OCI-LY7 (cell line): ENCODE data around the gene BCLAF1. TPM values are rescaled to one million over a fixed set of nuclear protein-coding genes. Genes with fewer than 3 reads are reported as not detected.

Experiments
- BruUV-seq: library from RNA; stranded (reverse); fragments of 400-500 nt; replicated peaks from 2 replicates; lab custom pipeline; 2021; lab: Mats Ljungman, UMichigan
- CTCF ChIA-PET: fragments of 300-600 bp; sonication (Branson Sonifier 250); formaldehyde crosslinking; loops from one replicate; lab custom pipeline; 2022; ENCODE audit warnings: antibody characterized with exemption; ENCODE audit not compliant: unreplicated experiment; lab: Charles Lee
- POLR2A ChIA-PET: fragments of 300-600 bp; sonication (Branson Sonifier 250); formaldehyde crosslinking; loops from one replicate; lab custom pipeline; 2022; ENCODE audit warnings: antibody characterized with exemption; lab: Charles Lee
- DNase-seq: peaks from one replicate; pipeline ENCODE4 v3.0.0-alpha.2; 2015; ENCODE audit warnings: low spot score
- H2AFZ ChIP-seq: fragments of 200-600 bp; sonication (generic), shearing (Covaris generic); 2 replicates; pipeline ENCODE4 v1.6.1; 2014; ENCODE audit warnings: mild to moderate bottlenecking, antibody characterized with exemption, low read length, moderate library complexity
- H3K27ac ChIP-seq: fragments of 200-600 bp; sonication (generic); 2 replicates; pipeline ENCODE4 v1.5.1; 2014; ENCODE audit warnings: mixed run types, low read depth, mild to moderate bottlenecking, moderate library complexity, low read length, inconsistent platforms; ENCODE audit not compliant: poor library complexity, severe bottlenecking
- H3K36me3 ChIP-seq: fragments of 200-600 bp; sonication (generic); 2 replicates; pipeline ENCODE4 v1.6.1; 2014; ENCODE audit warnings: mild to moderate bottlenecking, antibody characterized with exemption, low read length, moderate library complexity, mixed read lengths; ENCODE audit not compliant: insufficient read depth
- H3K4me1 ChIP-seq: fragments of 200-600 bp; sonication (generic); 2 replicates; pipeline ENCODE4 v1.5.1; 2014; ENCODE audit warnings: mild to moderate bottlenecking, low read length; ENCODE audit not compliant: insufficient read depth, poor library complexity, severe bottlenecking
- H3K4me2 ChIP-seq: fragments of 200-600 bp; sonication (generic); 2 replicates; pipeline ENCODE4 v1.6.1; 2014; ENCODE audit warnings: mild to moderate bottlenecking, low read length
- H3K4me3 ChIP-seq: fragments of 200-600 bp; sonication (generic); 2 replicates; pipeline ENCODE4 v1.5.1; 2014; ENCODE audit warnings: mild to moderate bottlenecking, low read depth, low read length; ENCODE audit not compliant: poor library complexity, severe bottlenecking
- H3K79me2 ChIP-seq: fragments of 200-600 bp; sonication (generic); 2 replicates; pipeline ENCODE4 v1.6.1; 2016; ENCODE audit warnings: low read depth, mild to moderate bottlenecking, low read length, moderate library complexity, mixed read lengths; ENCODE audit not compliant: insufficient read depth
- H3K9me2 ChIP-seq: fragments of 200-600 bp; sonication (generic); 2 replicates; pipeline ENCODE4 v1.6.1; 2016; ENCODE audit warnings: mild to moderate bottlenecking, low read length, mixed read lengths; ENCODE audit not compliant: insufficient read depth
- H3K9me3 ChIP-seq: fragments of 200-600 bp; sonication (generic); 2 replicates; pipeline ENCODE4 v1.6.1; 2014; ENCODE audit warnings: mild to moderate bottlenecking, mixed run types, low read length, mixed read lengths
- H4K20me1 ChIP-seq: fragments of 200-600 bp; sonication (generic); 2 replicates; pipeline ENCODE4 v1.6.1; 2014; ENCODE audit warnings: mild to moderate bottlenecking, antibody characterized with exemption, low read length, moderate library complexity, mixed read lengths; ENCODE audit not compliant: insufficient read depth
- EZH2phosphoT487 ChIP-seq: fragments of 200-600 bp; sonication (generic); IDR thresholded peaks from 2 replicates; pipeline ENCODE4 v1.6.1; 2018; ENCODE audit warnings: low read depth, borderline replicate concordance, mild to moderate bottlenecking, mixed run types, antibody characterized with exemption, low read length, moderate library complexity, mixed read lengths
- intact Hi-C: fragments of 100-400 bp; cut with micrococcal nuclease; formaldehyde crosslinking; loops from one replicate; pipeline ENCODE4 v1.10.0; 2022; ENCODE audit not compliant: unreplicated experiment
- total RNA-seq, 2 experiments: library from RNA; depleted of rRNA in 1 of 2; stranded (reverse); fragments of >200 nt in 1 of 2; shearing (Covaris generic) in 1 of 2; gene quantifications; 2 replicates each; pipeline ENCODE4 v1.2.3, GENCODE V29; 2014 to 2022
- TF ChIP-seq, protein P1 (sequence below): fragments of 200-600 bp; sonication (generic); conservative IDR thresholded peaks from 2 replicates; pipeline ENCODE4 v1.5.1; 2014; ENCODE audit warnings: mild to moderate bottlenecking, antibody characterized with exemption, low read length, moderate library complexity, mixed read lengths

Gene BCLAF1
- total RNA-seq, 2 experiments from 2014 or later = 130 to 186 TPM

DNA sequence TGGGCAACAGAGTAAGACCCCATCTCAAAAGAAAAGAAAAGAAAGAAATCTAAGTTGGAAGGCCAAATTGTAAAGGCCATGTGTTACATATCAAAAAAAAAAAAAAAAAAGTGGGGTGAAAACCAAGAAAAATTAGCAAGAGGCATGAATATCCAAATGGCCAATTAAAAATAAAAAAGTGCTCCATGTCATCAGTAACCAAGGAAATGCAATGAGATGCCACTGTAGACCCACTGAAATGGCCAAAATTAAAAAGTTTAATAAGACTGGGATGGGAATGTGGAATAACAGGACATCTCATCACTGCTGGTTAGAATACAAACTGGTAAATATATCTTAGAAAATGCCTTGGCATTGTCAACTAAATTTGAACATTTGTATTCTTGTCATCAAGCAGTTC is 30.1 kb upstream of the BCLAF1 start:
- ChIA-PET POLR2A (interaction anchor here (0.7 kb wide), 1 partner anchor 736 kb away, joined by 3 read pairs; no protein-coding TSS in a partner anchor), CTCF (no interaction called here)
- DNase-seq = no peak
- H3K9me2 ChIP-seq = no peaks in the 10 kb centered on the region
- no TSS peak for BruUV-seq
- no peak overlapping the region for H3K27ac ChIP-seq
- intact Hi-C loops = loop anchor here (5.0 to 10.0 kb wide), 2 partner anchors 92 to 785 kb away; no protein-coding TSS in a partner anchor
- H3K4me3 ChIP-seq = no peak overlapping the region
- no peaks in the 10 kb centered on the region for H3K9me3 ChIP-seq
- no peak overlapping the region for H3K4me2 ChIP-seq
- no peaks in the 10 kb centered on the region for H3K36me3 ChIP-seq
- no peak for TF ChIP-seq EZH2phosphoT487
- TF ChIP-seq, protein P1, sequence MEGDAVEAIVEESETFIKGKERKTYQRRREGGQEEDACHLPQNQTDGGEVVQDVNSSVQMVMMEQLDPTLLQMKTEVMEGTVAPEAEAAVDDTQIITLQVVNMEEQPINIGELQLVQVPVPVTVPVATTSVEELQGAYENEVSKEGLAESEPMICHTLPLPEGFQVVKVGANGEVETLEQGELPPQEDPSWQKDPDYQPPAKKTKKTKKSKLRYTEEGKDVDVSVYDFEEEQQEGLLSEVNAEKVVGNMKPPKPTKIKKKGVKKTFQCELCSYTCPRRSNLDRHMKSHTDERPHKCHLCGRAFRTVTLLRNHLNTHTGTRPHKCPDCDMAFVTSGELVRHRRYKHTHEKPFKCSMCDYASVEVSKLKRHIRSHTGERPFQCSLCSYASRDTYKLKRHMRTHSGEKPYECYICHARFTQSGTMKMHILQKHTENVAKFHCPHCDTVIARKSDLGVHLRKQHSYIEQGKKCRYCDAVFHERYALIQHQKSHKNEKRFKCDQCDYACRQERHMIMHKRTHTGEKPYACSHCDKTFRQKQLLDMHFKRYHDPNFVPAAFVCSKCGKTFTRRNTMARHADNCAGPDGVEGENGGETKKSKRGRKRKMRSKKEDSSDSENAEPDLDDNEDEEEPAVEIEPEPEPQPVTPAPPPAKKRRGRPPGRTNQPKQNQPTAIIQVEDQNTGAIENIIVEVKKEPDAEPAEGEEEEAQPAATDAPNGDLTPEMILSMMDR = no peak
- no peaks in the 10 kb centered on the region for H3K4me1 ChIP-seq
- H4K20me1 ChIP-seq = no peaks in the 10 kb centered on the region
- no peaks in the 10 kb centered on the region for H3K79me2 ChIP-seq
- H2AFZ ChIP-seq = no peak overlapping the region

DNA sequence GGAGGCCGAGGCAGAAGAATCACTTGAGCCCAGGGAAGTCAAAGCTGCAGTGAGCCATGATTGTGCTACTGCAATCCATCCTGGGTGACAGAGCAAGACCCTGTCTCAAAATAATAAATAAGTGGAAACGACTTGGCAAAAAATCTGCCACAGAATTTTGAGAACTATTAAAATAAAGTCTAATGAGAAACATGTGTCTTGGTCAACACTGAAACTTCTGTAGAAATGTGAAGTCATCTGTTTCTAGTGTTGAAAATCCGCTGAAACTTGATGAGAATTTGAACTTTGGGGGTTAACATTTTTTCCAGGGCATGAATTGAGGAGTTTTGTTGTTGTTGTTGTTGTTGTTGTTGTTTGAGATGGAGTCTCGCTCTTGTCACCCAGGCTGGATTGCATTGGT is 29.0 kb upstream of the BCLAF1 start:
- Histone ChIP-seq H3K9me2 (no peaks in the 10 kb centered on the region), H3K4me2 (no peak overlapping the region), H3K4me1 (no peaks in the 10 kb centered on the region), H3K4me3 (no peak overlapping the region), H3K36me3 (no peaks in the 10 kb centered on the region), H3K79me2 (no peaks in the 10 kb centered on the region), H3K27ac (no peak overlapping the region), H2AFZ (no peak overlapping the region), H4K20me1 (no peaks in the 10 kb centered on the region), H3K9me3 (no peaks in the 10 kb centered on the region)
- no TSS peak for BruUV-seq
- DNase-seq = no peak
- POLR2A ChIA-PET = interaction anchor here (1.5 to 1.7 kb wide), 3 partner anchors 15 to 92 kb away, joined by 3 to 5 read pairs (median 5); partner anchors contain the start of gene BCLAF1
- CTCF ChIA-PET = interaction anchor here (1.4 kb wide), 1 partner anchor 14 kb away, joined by 3 read pairs; no protein-coding TSS in a partner anchor
- intact Hi-C loops = loop anchor here (5.0 to 10.0 kb wide), 2 partner anchors 91 to 784 kb away; no protein-coding TSS in a partner anchor
- TF ChIP-seq EZH2phosphoT487 = no peak
- TF ChIP-seq, protein P1 = no peak

DNA sequence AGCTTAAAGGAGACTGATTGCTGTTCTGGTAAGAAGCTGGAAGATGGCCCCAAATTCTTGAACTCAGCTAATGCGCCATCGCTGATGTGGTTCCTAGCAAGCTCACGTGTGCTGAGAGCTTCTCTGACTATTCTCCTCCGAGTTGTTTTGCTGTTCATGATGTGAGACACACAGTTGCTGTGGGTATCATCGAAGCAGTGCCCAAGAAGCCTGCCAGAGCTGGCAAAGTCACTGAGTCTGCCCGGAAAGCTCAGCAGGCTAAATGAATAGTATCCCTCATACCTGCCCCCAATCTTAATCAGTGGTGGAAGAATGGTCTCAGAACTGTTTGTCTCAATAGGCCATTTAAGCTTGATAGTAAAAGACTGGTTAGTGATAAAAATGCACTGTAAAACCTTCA is 28.3 kb upstream of the BCLAF1 start:
- no peak for DNase-seq
- Histone ChIP-seq H3K9me2 (no peaks in the 10 kb centered on the region), H3K4me2 (no peak overlapping the region), H3K9me3 (no peaks in the 10 kb centered on the region), H4K20me1 (no peaks in the 10 kb centered on the region), H3K36me3 (no peaks in the 10 kb centered on the region), H2AFZ (no peak overlapping the region), H3K4me3 (no peak overlapping the region), H3K4me1 (no peaks in the 10 kb centered on the region), H3K27ac (no peak overlapping the region), H3K79me2 (no peaks in the 10 kb centered on the region)
- ChIA-PET POLR2A (interaction anchor here (0.6 to 1.7 kb wide), 4 partner anchors 15 to 393 kb away, joined by 3 to 5 read pairs (median 4); partner anchors contain the start of gene BCLAF1), CTCF (interaction anchor here (1.4 kb wide), 1 partner anchor 15 kb away, joined by 3 read pairs; no protein-coding TSS in a partner anchor)
- TF ChIP-seq, protein P1 = no peak
- no peak for TF ChIP-seq EZH2phosphoT487
- intact Hi-C loops = loop anchor here (5.0 to 10.0 kb wide), 2 partner anchors 91 to 783 kb away; no protein-coding TSS in a partner anchor
- BruUV-seq = no TSS peak
